Lower lobe of right lung (tissue), 2 donors: Measurements from ENCODE around the gene CAMK2N1. TPM values are rescaled to one million over a fixed set of nuclear protein-coding genes. Genes with fewer than 3 reads are reported as not detected.

Source experiments
- ATAC-seq, 2 donors: fragments of 200-7000 bp; cut with Tn5 transposase; one replicate each; pipeline ENCODE4 v1.9.1; 2020 to 2022; ENCODE audit warnings: mild to moderate bottlenecking in 2 of 2, moderate library complexity in 2 of 2
- DNase-seq: peaks from one replicate; pipeline ENCODE4 v3.0.0-alpha.2; 2020
- H3K27ac ChIP-seq: fragments of 200-600 bp; one replicate; pipeline ENCODE4 v1.8.0; 2022
- H3K27me3 ChIP-seq: fragments of 200-600 bp; one replicate; pipeline ENCODE4 v1.8.0; 2022; ENCODE audit warnings: low read depth
- H3K36me3 ChIP-seq: fragments of 200-600 bp; one replicate; pipeline ENCODE4 v1.8.0; 2022; ENCODE audit warnings: mild to moderate bottlenecking
- H3K4me1 ChIP-seq: fragments of 200-600 bp; one replicate; pipeline ENCODE4 v1.8.0; 2022
- H3K4me3 ChIP-seq: fragments of 200-600 bp; one replicate; pipeline ENCODE4 v1.8.0; 2022; ENCODE audit warnings: mild to moderate bottlenecking
- H3K9me3 ChIP-seq: fragments of 200-600 bp; one replicate; pipeline ENCODE4 v1.8.0; 2022
- CTCF ChIP-seq: fragments of 200-600 bp; IDR thresholded peaks from one replicate; pipeline ENCODE4 v1.8.0; 2022; ENCODE audit warnings: antibody characterized with exemption, mild to moderate bottlenecking
- intact Hi-C: fragments of 100-400 bp; cut with DNase I; formaldehyde crosslinking; loops from one replicate; pipeline ENCODE4 v1.11.0; 2022
- total RNA-seq: library from RNA; stranded (reverse); fragmentation: NEBNext Ultra II Directional; extraction: Animal tissue kit (Norgen Biotek cat#: 25700); gene quantifications from one replicate; pipeline ENCODE4 v1.2.1, GENCODE V29; 2021
- donor health status: DM: no; HTN: yes; CAD: no; lungs with severe emphysema.

The CAMK2N1 gene
- total RNA-seq, 1 donor from 2014 or later = 43.0 TPM

- Histone ChIP-seq H3K27ac (no peak overlapping the region), H3K9me3 (no peaks in the 10 kb centered on the region), H3K36me3 (no peaks in the 10 kb centered on the region), H3K4me3 (no peak overlapping the region), H3K27me3 (peaks cover 5% of the 10 kb centered on the region), H3K4me1 (no peaks in the 10 kb centered on the region)
- DNase-seq (no peak), ATAC-seq (no peak)
- TF ChIP-seq CTCF = no peak
- intact Hi-C loops = no loop called here
These were observed 23.6 kb downstream of the CAMK2N1 start for GRCh38 chr1:20462397-20462796.

GRCh38 chr1:20458717-20459116, 27.3 kb downstream of the CAMK2N1 start:
- Histone ChIP-seq H3K9me3 (no peaks in the 10 kb centered on the region), H3K27ac (no peak overlapping the region), H3K4me1 (no peaks in the 10 kb centered on the region), H3K4me3 (no peak overlapping the region), H3K27me3 (no peaks in the 10 kb centered on the region), H3K36me3 (no peaks in the 10 kb centered on the region)
- ATAC-seq (no peak), DNase-seq (no peak)
- no peak for TF ChIP-seq CTCF
- intact Hi-C loops = no loop called here

DNA sequence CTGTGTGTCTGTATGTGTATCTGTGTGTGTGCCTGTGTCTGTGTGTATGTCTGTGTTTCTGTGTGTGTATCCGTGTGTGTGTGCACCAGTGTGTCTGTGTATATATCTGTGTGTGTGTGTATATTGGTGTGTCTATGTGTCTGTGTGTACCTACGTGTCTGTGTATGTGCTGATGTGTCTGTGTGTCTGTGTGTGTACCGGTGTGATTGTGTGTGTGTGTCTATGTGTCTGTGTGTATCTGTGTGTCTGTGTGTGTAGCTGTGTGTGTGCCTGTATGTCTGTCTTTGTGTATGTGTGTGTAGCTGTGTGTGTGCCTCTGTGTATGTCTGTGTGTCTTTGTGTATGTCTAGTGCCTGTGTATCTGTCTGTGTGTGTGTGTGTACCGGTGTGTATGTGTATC, 32.0 kb downstream of the CAMK2N1 start:
- intact Hi-C loops = no loop called here
- H3K4me1 ChIP-seq = no peaks in the 10 kb centered on the region
- H3K27me3 ChIP-seq = peaks cover 7% of the 10 kb centered on the region
- H3K27ac ChIP-seq = no peak overlapping the region
- ATAC-seq (no peak), DNase-seq (no peak)
- no peaks in the 10 kb centered on the region for H3K9me3 ChIP-seq
- H3K36me3 ChIP-seq = no peaks in the 10 kb centered on the region
- no peak overlapping the region for H3K4me3 ChIP-seq
- TF ChIP-seq CTCF = no peak

DNA sequence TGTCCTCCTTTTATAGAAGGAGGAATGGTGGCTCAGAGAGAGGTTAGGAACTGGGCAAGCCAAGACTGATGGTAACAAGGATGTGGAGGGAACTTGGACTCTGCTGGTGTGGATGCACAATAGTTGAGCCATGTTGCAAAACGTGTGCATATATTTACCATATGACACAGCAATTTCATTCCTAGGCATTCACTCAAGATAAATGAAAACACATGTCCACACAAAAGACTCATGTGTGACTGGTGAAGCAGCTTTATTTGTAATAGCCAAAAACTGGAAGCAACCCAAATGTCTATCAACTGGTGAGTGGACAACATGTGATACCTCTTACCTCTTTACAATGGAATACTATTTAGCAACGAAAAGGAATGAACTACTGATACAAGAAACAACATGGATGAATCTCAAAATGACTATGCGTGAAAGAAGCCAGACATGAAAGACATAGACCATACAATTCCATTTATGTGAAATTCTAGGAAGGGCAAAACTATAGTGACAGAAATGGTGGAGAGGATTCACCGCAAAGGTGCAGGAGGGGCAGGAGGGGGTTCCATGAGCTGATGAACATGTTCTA, 36.2 kb downstream of the CAMK2N1 start:
- ATAC-seq (no peak), DNase-seq (no peak)
- peaks cover 17% of the 10 kb centered on the region for H3K27me3 ChIP-seq
- H3K36me3 ChIP-seq = no peaks in the 10 kb centered on the region
- H3K9me3 ChIP-seq = no peaks in the 10 kb centered on the region
- no peak overlapping the region for H3K27ac ChIP-seq
- H3K4me3 ChIP-seq = no peak overlapping the region
- H3K4me1 ChIP-seq = no peaks in the 10 kb centered on the region
- intact Hi-C loops = no loop called here
- TF ChIP-seq CTCF = no peak

DNA sequence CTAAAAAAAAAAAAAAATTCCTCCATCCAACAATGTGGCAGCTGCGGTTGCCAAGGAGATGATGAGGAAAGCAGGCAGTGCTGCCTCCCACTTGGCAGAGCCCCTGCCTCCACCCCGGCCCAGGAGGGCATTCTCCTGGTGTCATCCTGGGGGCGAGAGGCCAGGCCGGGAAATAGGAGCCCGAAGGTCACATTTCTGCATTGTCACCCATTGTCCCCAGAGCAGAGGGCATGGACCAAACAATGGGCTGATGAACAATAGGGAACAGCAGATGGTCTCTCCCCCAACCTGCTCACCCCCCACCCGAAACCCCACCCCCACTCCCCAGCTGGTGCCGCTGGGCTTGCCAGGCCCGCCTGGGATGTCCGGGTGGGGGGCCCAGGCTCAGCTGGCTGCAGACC, 37.3 kb downstream of the CAMK2N1 start:
- intact Hi-C loops = no loop called here
- TF ChIP-seq CTCF = no peak
- H3K27ac ChIP-seq = no peak overlapping the region
- ATAC-seq = no peak
- no peak overlapping the region for H3K4me3 ChIP-seq
- no peaks in the 10 kb centered on the region for H3K4me1 ChIP-seq
- no peak for DNase-seq
- H3K9me3 ChIP-seq = no peaks in the 10 kb centered on the region
- no peaks in the 10 kb centered on the region for H3K36me3 ChIP-seq
- H3K27me3 ChIP-seq = peaks cover 17% of the 10 kb centered on the region

- H3K36me3 ChIP-seq = no peaks in the 10 kb centered on the region
- H3K4me1 ChIP-seq = no peaks in the 10 kb centered on the region
- peaks cover 17% of the 10 kb centered on the region for H3K27me3 ChIP-seq
- H3K9me3 ChIP-seq = no peaks in the 10 kb centered on the region
- no peak overlapping the region for H3K4me3 ChIP-seq
- TF ChIP-seq CTCF = no peak
- intact Hi-C loops = no loop called here
- DNase-seq (no peak), ATAC-seq (no peak)
- H3K27ac ChIP-seq = no peak overlapping the region
These were observed 38.2 kb downstream of the CAMK2N1 start for GRCh38 chr1:20447794-20448193.
